ENCODE data around the gene TP53I11. TPM values are rescaled to one million over a fixed set of nuclear protein-coding genes. Genes with fewer than 3 reads are reported as not detected.
A peak's percentile ranks its signal among the peaks of the same experiment; 100 is the strongest.

TP53I11 gene
- total RNA-seq, 4 donors from 2014 or later: 19.8 to 110 (median 40.8) TPM

DNA sequence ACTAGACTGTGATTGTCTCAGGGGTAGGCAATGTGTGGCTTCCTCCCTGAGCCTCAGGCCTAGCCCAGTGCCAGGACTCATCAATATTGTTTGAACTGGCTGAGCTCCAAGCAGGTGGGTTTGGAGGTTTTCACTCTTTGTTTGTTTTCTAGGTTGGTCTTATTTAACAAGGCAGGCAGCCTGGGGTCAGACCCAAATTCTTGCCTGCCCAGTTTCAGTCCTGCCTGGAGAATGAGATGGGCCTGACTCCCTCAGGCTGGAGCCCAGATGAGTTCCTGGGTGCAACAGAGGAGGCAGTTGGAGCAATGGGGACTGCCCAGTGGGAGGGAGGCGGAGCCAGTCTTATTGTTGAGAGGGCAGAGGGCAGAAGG is 28.3 kb upstream of the TP53I11 start:
- 86% methylated on average over 1 of the region's 1 CpG; no CpG with 5 or more reads in 1 of the 2 donors for WGBS, 2 donors (ENCODE audit: low coverage in 1 of 2)
- Histone ChIP-seq H3K9me3 (no peaks in the 10 kb centered on the region), H3K4me3 (no peak overlapping the region), H3K27ac (peak overlapping the region in 1 of 4 donors; percentile 12), H3K4me1 (peaks cover 0 to 11% (median 0%) of the 10 kb centered on the region in 3 donors), H3K27me3 (peaks cover 4% of the 10 kb centered on the region), H3K36me3 (no peaks in the 10 kb centered on the region)
- TF ChIP-seq POLR2AphosphoS5 (IDR thresholded peaks at IDR 0.05) (no peak), POLR2A (IDR thresholded peaks at IDR 0.05) (no peak), EP300 (IDR thresholded peaks at IDR 0.05) (no peak)
- TF ChIP-seq, protein P1, sequence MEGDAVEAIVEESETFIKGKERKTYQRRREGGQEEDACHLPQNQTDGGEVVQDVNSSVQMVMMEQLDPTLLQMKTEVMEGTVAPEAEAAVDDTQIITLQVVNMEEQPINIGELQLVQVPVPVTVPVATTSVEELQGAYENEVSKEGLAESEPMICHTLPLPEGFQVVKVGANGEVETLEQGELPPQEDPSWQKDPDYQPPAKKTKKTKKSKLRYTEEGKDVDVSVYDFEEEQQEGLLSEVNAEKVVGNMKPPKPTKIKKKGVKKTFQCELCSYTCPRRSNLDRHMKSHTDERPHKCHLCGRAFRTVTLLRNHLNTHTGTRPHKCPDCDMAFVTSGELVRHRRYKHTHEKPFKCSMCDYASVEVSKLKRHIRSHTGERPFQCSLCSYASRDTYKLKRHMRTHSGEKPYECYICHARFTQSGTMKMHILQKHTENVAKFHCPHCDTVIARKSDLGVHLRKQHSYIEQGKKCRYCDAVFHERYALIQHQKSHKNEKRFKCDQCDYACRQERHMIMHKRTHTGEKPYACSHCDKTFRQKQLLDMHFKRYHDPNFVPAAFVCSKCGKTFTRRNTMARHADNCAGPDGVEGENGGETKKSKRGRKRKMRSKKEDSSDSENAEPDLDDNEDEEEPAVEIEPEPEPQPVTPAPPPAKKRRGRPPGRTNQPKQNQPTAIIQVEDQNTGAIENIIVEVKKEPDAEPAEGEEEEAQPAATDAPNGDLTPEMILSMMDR (IDR thresholded peaks at IDR 0.05): no peak
- ATAC-seq: no peak

GRCh38 chr11:44978274-44978960 is 27.7 kb upstream of the TP53I11 start:
- Histone ChIP-seq H3K4me1 (peaks cover 0 to 11% (median 0%) of the 10 kb centered on the region in 3 donors), H3K27ac (no peak overlapping the region), H3K27me3 (peaks cover 4% of the 10 kb centered on the region), H3K4me3 (no peak overlapping the region), H3K36me3 (no peaks in the 10 kb centered on the region), H3K9me3 (no peaks in the 10 kb centered on the region)
- ATAC-seq: no peak
- WGBS, 2 donors (ENCODE audit: low coverage in 1 of 2): 60 to 61% methylated on average over 2 to 3 of the region's 3 CpGs
- TF ChIP-seq, protein P1 (IDR thresholded peaks at IDR 0.05): no peak
- TF ChIP-seq POLR2AphosphoS5 (IDR thresholded peaks at IDR 0.05) (no peak), POLR2A (IDR thresholded peaks at IDR 0.05) (no peak), EP300 (IDR thresholded peaks at IDR 0.05) (no peak)

DNA sequence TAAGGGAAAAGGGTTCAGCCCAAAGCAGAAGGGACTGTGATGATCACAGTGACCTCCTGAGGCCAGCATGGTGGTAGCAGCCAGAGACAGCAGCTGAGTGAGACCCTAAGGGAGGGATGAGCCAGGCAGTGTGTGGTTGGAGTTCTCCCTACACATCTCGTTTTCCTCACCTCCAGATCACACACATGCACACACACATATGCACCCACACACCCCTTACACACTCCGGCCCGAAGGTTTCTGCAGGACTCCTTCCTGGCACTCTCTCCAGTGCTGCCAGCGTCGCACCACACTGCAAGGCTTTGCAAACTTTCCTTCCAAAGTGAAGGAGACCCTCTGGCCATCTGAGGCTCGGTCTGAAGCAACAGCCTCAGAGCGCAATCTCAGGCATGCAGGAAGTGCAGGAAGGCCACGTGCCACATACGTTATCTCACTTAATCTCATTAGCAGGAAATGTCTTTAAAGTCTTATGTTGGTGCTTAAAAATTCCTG is 26.9 kb upstream of the TP53I11 start:
- Histone ChIP-seq H3K36me3 (no peaks in the 10 kb centered on the region), H3K4me3 (no peak overlapping the region), H3K27me3 (peaks cover 2% of the 10 kb centered on the region), H3K4me1 (peaks cover 0 to 11% (median 0%) of the 10 kb centered on the region in 3 donors), H3K27ac (no peak overlapping the region), H3K9me3 (no peaks in the 10 kb centered on the region)
- TF ChIP-seq POLR2A (IDR thresholded peaks at IDR 0.05) (no peak), EP300 (IDR thresholded peaks at IDR 0.05) (no peak), POLR2AphosphoS5 (IDR thresholded peaks at IDR 0.05) (no peak)
- TF ChIP-seq, protein P1 (IDR thresholded peaks at IDR 0.05): no peak
- no peak for ATAC-seq
- WGBS, 2 donors (ENCODE audit: low coverage in 1 of 2): 52% methylated on average over 9 of the region's 9 CpGs; no CpG with 5 or more reads in 1 of the 2 donors

GRCh38 chr11:44976576-44976975 is 25.9 kb upstream of the TP53I11 start:
- 100% methylated on average over 3 of the region's 5 CpGs; no CpG with 5 or more reads in 1 of the 2 donors for WGBS, 2 donors (ENCODE audit: low coverage in 1 of 2)
- no peak for ATAC-seq
- no peaks in the 10 kb centered on the region for H3K36me3 ChIP-seq
- H3K9me3 ChIP-seq: no peaks in the 10 kb centered on the region
- TF ChIP-seq POLR2AphosphoS5 (IDR thresholded peaks at IDR 0.05): no peak
- TF ChIP-seq POLR2A (IDR thresholded peaks at IDR 0.05): no peak
- TF ChIP-seq EP300 (IDR thresholded peaks at IDR 0.05): no peak
- TF ChIP-seq, protein P1 (IDR thresholded peaks at IDR 0.05): no peak
- no peaks in the 10 kb centered on the region for H3K27me3 ChIP-seq
- H3K4me1 ChIP-seq: peaks cover 0 to 11% (median 0%) of the 10 kb centered on the region in 3 donors
- no peak overlapping the region for H3K27ac ChIP-seq
- no peak overlapping the region for H3K4me3 ChIP-seq

All from gastroesophageal sphincter (tissue), 4 donors.